ENCODE measurements around the gene RICTOR.

Gene RICTOR

DNA sequence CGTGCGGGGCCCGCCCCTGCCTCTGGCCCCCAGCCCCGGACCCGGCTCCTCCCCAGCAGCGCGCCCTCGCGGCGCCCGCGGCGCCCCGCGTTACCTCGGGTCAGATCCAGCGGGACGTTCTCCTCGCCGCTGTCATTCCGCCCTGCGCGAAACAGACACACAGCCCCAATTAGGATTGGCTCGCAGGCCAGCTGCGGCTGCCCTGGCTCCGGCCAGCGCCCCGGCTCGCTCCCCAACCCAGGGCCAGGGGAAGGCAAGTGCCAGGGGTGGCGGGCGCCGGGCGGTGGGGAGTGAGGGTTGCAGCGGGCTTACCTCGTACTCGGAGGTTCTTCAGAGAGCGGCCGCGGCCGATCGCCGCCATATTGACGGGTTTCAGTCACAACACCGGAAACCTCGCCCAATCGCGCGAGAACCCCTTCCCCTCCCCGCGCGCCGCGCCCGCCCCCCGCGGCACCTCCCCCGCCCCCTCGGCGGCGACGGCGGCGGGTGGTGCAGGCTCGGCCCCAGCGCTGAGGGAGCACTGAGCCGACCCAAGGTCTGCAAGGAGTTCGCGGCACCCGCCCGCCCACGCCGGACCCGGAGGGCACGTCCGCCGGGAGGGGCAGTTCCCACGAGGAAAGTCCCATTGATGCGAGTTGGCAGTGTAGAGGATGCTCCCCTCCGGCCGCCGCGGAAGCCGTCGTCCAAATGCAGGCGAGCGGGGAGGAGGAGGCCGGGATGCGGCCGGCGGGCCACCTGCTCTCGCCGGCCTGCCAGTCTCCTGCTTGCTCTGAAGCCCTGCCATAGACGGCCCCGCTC lies at the start of gene RICTOR:
Gene RICTOR (minus strand): TSS at position 383 of the 798 bp plus-strand sequence. CDS start 22 bp downstream, at position 361.
- peak; percentile 93 for DNase-seq

DNA sequence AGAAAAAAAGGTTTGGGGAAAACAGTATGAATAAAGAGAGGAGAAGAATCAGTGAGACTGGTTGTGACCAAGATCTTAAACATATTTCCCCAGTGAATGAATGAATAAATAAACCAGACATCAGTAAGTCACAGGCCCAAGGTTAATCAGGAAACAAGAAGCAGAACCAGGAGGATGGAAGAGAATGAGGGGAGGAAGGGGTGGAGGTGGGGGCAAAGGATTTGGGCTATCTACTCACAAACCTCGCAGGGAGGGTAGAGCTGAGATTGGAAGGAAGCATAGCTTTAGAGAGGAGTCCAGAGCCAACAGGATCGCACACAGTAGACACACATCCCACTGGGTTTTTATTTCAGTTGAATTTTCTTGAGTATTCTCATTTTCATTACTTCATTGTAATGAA lies 47.7 kb upstream of the RICTOR start:
- no peak for DNase-seq

- no peak for DNase-seq
These were observed 47.1 kb upstream of the RICTOR start for GRCh38 chr5:39121315-39121714.

DNA sequence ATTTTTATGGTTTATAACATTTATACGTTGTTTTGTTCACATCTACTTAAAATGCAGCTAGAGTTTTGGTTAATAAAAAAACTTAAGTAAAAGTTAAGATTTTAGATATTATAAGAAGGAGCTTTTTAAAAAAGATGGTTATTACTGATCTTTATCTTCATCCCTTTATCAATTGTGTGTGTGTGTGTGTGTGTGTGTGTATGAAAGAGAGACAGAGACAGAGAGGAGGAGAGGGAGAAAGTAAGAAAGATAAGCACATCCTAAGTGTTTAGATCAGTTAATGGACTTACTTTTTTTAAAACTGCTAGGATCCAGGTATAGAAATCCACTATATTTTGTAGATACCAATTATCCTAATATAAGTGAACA lies 45.8 kb upstream of the RICTOR start:
- no peak for DNase-seq

DNA sequence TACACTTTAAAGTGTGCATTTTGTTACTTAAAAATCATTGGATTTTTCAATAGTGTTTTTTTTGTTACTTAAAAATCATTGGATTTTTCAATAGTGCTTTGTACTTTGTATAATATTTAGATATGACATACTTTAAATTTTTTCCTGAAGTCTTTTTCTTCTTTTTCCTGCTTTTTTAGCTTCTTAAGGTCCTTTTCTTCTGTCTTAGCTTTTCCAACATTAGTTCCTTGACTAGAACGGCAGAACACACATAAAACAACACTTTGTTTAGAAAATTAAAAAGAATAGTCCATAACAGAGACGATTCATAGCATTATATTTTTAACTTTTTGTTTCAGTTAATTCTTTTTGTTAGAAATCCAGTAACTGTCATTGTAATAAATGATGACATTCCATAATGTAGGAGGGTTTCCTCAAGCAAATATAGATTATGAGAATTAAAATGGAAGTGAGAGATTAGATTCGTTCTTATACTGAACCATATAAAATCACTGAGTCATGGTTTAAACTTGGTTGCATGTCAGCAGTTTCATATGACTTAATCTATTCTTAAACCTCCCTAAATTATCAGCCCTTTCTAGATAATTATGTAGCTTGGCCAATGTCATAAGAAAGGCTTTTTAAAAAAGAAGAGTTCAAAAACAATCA lies 45.3 kb upstream of the RICTOR start:
- no peak for DNase-seq

GRCh38 chr5:39118638-39119037 lies 44.4 kb upstream of the RICTOR start:
- no peak for DNase-seq

DNA sequence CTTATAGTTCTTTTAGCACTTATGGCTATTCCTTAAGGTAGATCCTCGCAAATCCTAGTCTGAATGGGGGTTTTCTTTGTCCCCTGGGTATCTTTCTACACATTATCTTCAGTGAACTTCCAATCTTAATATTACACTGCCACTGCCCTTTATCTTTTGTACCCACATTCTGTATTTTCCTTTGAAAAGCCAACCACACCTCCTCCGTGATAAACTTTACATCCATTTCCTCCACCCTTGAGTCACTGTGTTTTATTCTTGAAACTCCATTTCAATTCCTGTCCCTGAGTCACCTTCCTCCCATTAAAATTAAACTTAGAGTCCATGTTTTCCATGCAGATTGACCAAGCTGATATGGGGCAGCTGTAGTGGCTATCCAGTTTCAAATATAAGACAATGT lies 43.2 kb upstream of the RICTOR start:
- DNase-seq, result no peak

DNA sequence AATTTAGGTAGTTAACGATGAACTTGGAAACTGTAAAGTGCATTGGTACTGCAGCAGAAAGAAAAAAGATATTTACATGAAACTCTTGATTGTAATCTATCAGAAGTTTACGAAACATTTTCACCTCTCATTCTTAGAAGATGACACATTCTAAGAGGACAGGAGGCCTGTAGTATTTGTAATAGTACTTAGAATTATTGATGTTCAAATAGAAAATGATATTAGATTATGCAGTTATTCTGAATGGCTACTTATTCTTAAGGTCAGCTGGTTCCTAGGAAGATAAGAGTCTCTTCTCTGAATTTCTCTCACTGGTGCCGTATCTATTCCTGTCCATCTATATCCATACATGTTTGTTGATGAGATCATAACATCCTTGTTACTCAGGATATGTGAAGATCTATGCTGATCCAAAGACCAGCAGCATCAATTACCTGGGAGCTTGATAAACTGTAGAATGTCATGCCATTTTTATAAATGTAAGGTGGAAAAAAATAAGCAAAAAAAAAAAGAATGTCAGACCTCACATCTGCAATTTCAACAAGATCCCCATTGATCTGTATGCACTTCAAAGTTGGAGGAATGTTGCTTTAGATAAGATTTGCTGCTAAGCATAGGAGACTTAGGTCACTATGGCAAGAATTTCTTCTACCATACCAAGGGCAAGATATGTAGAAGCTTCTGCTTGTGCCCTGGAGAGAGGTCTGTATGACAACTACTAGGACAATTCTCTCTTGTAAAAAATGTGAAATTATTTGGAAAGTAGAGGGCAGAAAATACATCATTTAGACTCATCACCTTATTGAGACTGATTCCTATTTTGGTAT lies 42.4 kb upstream of the RICTOR start:
- DNase-seq, result no peak

DNA sequence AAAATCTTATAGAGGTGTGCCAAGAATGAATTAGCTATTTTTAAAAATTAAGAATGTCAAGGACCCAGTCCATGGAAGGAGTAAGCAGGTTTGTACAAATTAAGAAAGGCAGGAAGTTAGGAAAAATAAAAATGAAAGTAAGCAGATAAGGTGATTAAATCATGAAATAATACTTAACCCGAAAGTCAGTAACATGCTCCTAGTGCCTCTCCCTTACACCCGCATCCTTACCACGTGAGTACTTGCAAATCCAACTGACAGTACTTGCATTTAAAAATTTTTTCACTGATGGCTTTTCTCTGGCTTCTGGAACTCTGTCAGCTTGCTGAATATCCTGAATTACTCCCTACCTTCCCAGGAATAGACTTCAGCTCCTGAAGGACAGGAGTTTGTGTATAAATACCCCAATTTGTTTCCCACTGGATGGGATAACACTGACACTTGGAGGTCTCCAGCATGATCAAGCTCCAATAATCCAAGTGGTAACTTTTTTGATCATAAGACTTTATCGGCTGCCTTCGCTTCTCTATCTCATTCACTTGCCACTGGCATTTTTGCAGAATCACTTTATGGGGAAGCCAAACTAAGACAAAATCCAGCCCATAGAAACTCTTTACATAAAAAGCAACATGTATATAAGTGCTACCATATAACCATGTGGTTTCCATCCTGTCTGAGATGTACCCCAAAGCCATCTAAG lies 41.6 kb upstream of the RICTOR start:
- no peak for DNase-seq

DNA sequence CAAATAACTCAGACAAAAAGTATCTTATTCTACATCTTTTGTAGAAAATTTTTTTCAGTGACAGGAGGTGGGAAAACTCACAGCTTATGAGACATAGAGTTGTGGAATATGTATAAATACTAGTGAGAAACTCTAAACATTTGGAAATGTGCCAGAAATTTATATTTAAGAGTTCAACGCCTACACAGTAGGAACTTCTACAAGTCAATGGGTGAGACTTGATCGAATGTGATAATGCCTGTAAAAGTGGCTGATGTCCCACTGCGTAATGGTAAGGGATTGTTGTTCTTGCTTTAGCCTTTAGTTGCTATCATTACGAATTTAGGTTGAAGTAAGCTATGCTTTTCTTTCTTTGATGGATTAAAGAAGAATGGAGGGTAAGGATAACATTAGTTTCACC lies 40.0 kb upstream of the RICTOR start:
- no peak for DNase-seq

DNA sequence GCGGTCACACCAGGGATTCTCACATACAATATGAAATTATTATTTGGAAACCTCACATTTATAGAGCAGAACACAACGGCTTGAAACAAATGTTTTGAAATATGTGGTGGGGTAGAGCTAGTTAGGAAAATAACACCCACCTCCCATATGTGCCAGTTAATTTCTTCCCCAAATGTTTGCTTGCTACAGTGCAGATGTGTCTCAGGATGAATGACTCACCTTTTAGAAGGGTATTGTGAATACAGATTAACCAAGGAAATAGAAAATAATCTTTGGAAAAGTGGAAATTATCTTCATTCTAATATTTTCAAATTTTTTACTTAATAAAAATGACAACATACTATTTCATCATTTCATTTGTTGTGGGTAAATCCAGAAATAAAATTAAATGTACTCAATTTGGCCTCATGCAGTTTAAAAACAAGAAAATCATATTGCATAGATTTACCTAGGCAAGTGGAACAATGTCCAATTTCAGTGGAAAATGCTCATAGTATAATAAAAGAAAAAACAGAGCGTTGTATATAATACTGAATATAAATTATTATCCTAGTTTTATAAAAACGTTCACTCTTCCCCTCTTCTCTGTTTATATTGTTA lies 39.3 kb upstream of the RICTOR start:
- no peak for DNase-seq

DNA sequence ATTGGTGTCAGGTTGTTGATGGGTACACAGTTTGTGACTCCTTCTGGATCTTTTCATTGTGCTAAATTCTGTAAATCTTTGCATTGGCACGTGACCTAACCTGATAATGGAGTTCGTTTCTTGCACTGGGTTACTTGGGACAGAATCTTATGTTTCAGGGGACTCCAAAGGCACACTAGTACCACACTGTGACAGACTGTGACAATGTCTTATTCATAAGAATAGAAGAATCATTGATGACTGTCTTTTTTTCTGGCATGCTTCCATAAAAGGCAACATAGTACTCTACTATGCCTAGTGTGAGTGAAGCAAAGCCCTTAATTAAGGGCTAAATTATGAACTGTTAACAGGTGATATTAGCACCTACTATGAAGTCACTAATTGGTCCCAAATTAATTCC lies 35.4 kb upstream of the RICTOR start:
- no peak for DNase-seq

GRCh38 chr5:39108987-39109386 lies 34.8 kb upstream of the RICTOR start:
- no peak for DNase-seq

GRCh38 chr5:39107350-39107749 lies 33.2 kb upstream of the RICTOR start:
- DNase-seq, result no peak

GRCh38 chr5:39106322-39106721 lies 32.1 kb upstream of the RICTOR start:
- no peak for DNase-seq

- no peak for DNase-seq
These were observed 30.0 kb upstream of the RICTOR start for GRCh38 chr5:39104221-39104620.

- DNase-seq, result no peak
These were observed 28.5 kb upstream of the RICTOR start for GRCh38 chr5:39102684-39103155.

DNA sequence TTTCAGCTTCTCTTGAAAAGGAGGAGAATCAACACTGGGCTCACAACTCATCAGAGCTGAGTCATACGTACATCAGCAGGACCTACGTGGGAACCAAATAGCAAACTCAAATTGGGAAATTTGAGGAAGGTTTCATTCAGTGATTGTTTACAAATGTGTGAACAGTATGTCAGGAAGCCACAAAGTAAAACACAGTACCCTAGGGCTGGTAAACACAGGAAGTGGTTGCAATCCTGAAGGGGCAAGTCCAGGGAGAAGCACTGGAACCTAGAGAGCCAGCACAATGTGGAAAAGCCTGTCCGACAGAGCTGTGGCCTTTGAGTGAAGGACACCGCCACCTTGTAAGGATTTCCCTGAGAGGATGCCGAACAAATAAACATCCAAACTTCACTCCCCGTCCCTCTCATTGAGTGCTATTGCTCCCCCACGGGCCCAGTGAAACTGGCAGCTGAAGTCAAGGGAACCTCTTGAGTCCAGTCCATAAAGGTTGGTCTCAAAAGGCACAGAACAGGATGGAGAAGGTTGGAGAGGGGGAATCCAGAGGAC lies 26.7 kb upstream of the RICTOR start:
- DNase-seq, result no peak

- DNase-seq, result no peak
These were observed 26.2 kb upstream of the RICTOR start for GRCh38 chr5:39100301-39100850.

- DNase-seq, result no peak
These were observed 25.6 kb upstream of the RICTOR start for GRCh38 chr5:39099831-39100230.

DNA sequence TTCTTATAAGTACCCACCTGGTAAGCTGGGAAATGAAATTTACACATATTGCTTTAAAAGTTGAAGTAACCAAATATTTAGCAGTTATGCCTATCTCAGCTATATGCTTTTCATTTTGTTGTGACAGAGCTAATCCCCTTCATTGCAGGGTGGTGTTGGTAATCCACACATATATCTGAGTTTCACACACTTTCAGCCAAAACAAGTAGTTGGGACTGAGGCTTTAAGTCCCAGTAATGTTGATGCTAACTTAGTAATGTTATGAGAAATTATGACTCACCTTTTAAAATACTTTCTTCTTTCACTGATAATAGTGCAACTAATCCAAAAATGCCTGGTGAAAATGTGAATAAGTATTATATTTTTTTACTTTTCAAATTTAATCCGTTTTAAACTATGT lies 19.2 kb upstream of the RICTOR start:
- no peak for DNase-seq

Measured in activated CD4-positive, CD25-positive, alpha-beta regulatory T cell treated with anti-CD3 and anti-CD28 coated beads, Interleukin-2, amount 50 U/mL, for 72 hours (primary cell).